Measurements from ENCODE around the gene RDX. TPM values are rescaled to one million over a fixed set of nuclear protein-coding genes. Genes with fewer than 3 reads are reported as not detected.

The RDX gene
- total and polyA plus RNA-seq, 9 of the 15 experiments (the other 6 are each of a cell fraction or from before 2014, with no cell fraction given): 35.6 to 62.1 (median 54.3) TPM

DNA sequence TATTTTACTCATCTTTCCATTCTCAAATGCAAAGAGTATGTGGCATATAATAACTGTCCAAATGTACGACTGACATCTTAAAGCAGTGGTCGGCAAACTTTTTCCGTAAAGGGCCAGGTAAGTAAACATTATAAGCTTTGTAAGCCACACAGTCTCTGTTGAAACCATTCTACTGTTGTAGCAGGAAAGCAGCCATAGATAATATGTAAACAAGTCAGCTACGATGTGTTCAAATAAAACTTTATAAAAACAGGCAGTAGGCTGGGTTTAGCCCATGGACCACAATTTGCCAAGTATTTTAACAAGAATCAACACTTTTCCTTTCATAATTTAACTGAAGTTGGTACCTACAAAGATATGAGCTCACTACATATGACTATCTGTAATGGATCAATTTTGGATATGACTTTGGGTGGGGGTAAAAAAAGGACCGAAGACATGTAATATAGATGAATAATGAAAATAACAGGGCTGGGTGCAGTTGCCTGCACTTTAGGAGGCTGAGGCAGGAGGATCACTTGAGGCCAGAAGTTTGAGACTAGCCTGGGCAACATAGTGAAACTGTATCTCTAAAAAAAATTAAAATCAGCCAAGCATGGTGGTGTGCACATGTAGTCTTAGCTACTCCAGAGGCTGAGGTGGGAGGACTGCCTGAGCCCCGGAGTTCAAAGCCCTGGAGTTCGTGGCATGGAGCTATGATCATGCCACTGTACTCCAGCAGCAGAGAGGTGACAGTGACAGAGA, 5.7 kb downstream of the RDX start (continued):
- TF ChIP-seq, protein P1, sequence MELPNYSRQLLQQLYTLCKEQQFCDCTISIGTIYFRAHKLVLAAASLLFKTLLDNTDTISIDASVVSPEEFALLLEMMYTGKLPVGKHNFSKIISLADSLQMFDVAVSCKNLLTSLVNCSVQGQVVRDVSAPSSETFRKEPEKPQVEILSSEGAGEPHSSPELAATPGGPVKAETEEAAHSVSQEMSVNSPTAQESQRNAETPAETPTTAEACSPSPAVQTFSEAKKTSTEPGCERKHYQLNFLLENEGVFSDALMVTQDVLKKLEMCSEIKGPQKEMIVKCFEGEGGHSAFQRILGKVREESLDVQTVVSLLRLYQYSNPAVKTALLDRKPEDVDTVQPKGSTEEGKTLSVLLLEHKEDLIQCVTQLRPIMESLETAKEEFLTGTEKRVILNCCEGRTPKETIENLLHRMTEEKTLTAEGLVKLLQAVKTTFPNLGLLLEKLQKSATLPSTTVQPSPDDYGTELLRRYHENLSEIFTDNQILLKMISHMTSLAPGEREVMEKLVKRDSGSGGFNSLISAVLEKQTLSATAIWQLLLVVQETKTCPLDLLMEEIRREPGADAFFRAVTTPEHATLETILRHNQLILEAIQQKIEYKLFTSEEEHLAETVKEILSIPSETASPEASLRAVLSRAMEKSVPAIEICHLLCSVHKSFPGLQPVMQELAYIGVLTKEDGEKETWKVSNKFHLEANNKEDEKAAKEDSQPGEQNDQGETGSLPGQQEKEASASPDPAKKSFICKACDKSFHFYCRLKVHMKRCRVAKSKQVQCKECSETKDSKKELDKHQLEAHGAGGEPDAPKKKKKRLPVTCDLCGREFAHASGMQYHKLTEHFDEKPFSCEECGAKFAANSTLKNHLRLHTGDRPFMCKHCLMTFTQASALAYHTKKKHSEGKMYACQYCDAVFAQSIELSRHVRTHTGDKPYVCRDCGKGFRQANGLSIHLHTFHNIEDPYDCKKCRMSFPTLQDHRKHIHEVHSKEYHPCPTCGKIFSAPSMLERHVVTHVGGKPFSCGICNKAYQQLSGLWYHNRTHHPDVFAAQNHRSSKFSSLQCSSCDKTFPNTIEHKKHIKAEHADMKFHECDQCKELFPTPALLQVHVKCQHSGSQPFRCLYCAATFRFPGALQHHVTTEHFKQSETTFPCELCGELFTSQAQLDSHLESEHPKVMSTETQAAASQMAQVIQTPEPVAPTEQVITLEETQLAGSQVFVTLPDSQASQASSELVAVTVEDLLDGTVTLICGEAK (IDR thresholded peaks at IDR 0.05): peak; percentile 89
- TF ChIP-seq, protein P1 (CRISPR knock-in tag; IDR thresholded peaks at IDR 0.05): peak; percentile 84

All from K562 (cell line).